ENCODE data around the gene ING1.

Gene ING1

DNA sequence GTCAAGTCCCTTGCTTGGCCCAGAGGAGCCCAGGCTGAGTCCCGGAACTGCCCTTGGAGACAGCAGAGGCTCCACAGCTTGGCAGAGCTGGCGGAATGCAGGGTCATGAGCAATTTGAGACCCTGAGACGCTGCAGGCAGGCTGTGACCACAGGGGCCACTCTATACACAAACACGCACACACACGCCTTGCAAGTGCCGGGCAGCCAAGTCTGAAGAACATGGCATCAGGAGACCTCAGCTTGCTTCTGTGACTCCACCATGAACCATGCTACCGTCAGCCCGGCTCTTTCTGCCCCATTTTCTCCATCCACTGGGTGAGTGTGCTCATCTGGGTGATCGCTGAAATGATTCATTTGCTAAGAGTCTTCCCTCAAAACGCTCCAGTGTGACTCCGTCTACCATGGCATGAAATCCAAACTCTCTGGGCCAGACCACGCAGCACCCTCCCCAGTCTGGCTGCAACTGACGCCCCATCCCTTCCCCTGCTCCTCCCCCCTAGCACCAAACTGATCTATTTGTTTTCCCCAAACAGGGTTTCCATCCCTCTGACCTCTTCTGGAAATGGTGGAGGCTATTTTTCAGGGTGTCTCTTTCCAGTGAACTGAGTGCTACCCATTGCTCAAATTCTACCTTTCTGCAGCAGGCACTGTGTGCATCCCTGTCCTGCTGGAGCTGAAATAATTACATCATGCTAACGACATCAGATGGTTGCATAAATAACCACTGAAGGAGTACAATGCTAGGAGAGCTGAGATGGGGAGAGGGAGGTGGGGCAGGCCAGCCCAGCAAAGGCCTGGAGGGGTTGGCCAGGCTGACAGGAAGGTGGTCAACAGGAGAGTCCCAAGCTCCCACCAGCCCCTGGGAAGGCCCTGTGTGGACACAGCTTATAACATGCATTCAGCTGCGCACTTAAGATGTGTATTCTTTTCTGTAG is 10.6 kb upstream of the ING1 start:
- TF ChIP-seq GATA2 (IDR thresholded peaks at IDR 0.05; ENCODE audit: low read depth, low read length) = no peak
- no peak for TF ChIP-seq GATA3 (IDR thresholded peaks at IDR 0.05; ENCODE audit: low read depth, low read length)

DNA sequence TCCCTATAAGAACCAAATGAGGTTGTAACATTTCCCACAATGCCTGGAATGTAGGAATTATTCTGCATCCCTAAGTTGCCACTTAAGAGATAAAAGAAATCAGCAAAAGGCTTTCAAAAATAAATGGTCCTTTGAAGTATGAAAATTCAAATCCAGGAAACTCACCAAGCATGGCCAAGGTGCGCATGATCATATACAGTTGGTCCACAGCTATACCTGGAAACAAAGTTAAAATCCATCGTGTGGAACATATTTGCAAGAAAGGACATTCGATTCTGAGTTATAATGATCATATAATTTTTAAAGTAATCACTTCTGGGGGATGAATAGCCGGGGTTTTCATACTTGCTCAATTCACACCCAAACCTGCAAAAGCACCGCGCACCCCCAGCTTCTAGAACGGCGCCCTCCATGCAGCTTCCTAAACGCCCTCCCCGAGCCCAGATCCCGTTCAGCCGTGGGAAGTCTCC is 8.1 kb upstream of the ING1 start:
- no peak for TF ChIP-seq GATA3 (IDR thresholded peaks at IDR 0.05; ENCODE audit: low read depth, low read length)
- no peak for TF ChIP-seq GATA2 (IDR thresholded peaks at IDR 0.05; ENCODE audit: low read depth, low read length)

DNA sequence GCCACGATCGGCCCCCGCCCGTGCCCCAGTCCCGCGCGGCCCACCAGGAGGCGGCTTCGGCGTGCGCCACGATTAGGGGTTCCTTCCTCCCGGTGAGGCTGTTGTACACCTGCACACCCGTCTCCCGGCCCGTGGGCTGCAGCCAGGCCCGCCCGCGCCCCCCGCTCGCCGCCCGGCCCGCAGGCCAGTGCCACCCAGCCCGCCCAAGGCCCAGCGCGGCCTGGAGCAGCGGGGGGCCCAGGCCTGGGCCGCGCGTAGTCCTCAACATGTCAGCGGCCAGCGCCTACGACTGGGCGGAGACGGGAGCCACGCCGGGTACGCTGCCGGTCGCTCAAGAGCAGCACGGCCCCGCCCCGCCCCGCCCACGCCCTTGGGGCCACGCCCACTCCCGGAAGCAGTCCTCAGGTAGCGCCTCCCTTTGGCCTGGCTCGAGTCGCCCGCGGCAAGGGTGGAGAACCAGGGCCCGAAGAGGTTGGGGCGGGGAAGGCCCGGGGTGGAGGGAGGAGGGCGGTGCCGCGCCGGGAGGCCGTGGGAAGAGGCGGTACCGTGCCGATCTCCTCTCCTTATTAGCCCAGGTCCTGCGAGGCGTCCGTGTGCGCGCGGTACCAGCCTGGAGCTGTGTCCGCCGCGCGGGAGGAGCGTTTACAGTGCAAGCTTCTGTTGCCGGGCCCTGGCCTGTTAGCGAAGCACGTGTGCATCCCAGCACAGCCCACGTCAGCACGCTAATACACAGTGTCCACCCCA is 7.5 kb upstream of the ING1 start, which contains the start of gene CARS2:
Gene CARS2, minus strand, starts transcription at position 291 of the 744 bp plus-strand sequence. Its CDS starts 23 bp downstream, at position 268.
- TF ChIP-seq GATA2 (IDR thresholded peaks at IDR 0.05; ENCODE audit: low read depth, low read length) = no peak
- TF ChIP-seq GATA3 (IDR thresholded peaks at IDR 0.05; ENCODE audit: low read depth, low read length) = no peak

DNA sequence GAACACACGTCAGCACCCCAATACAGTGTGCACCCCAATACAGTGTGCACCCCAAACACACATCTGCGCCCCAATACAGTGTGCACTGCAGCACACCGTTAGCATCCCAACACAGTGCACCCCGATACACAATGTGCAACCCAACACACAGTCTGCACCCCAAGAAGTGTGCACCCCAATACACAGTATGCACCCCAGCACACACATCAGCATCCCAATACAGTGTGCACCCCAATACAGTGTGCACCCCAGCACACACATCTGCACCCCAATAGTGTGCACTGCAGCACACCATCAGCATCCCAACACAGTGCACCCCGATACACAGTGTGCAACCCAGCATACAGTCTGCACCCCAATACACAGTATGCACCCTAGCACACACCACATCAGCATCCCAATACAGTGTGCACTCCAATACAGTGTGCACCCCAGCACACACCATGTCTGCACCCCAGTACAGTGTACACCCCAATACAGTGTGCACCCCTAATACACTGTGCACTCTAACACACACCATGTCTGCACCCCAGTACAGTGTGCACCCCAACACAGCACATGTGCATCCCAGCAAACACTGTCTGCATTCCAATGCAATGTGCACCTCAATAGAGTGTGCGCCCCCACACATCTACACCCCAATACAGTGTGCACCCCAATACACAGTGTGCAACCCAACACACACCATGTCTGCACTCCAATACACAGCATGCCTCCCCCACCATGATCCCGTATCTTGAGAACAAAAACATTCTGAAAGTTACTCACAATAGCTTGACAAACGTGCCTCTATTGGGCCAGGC is 6.7 kb upstream of the ING1 start:
- TF ChIP-seq GATA2 (IDR thresholded peaks at IDR 0.05; ENCODE audit: low read depth, low read length) = no peak
- TF ChIP-seq GATA3 (IDR thresholded peaks at IDR 0.05; ENCODE audit: low read depth, low read length) = no peak

DNA sequence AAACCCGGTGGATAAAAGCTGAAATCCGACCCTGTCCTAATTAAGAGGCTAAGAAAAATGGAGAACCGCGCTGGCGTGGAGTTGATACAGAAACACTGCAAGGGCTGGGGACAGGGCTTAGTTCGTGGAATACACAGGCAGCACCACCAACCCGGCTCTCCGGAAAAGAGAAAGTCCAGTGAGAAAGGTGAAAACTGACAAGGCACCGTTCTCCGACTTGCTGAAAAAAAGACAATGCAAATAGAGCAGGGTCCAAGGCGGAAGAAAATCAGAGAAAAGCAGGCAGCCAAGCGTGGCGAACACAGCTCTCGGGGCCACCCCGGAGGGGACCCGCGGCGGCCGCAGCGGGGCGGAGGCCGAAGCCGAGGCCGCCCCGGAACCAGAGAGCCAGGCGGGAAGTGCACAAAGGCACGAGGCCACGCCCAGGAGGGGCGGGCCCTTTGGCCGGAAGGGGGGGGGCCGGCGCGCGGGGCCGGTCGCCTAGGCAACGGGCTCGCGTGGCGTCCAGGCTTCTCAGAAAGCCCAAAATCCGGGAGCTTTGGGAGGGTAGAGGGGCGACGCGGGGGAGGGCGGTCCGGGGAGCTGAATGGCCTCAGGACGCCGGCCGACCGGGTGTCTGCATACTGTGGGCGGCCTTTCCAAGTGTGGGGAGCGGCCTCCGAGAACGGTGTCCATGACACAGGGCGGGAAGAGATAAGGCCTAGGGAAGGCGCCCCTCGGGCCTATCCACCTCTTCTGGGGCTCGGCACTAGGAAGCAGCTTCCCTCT is 1.2 kb upstream of the ING1 start:
- TF ChIP-seq GATA3 (IDR thresholded peaks at IDR 0.05; ENCODE audit: low read depth, low read length) = no peak
- no peak; the same call in 1 of the 2 replicates for TF ChIP-seq GATA2 (IDR thresholded peaks at IDR 0.05; ENCODE audit: low read depth, low read length)

DNA sequence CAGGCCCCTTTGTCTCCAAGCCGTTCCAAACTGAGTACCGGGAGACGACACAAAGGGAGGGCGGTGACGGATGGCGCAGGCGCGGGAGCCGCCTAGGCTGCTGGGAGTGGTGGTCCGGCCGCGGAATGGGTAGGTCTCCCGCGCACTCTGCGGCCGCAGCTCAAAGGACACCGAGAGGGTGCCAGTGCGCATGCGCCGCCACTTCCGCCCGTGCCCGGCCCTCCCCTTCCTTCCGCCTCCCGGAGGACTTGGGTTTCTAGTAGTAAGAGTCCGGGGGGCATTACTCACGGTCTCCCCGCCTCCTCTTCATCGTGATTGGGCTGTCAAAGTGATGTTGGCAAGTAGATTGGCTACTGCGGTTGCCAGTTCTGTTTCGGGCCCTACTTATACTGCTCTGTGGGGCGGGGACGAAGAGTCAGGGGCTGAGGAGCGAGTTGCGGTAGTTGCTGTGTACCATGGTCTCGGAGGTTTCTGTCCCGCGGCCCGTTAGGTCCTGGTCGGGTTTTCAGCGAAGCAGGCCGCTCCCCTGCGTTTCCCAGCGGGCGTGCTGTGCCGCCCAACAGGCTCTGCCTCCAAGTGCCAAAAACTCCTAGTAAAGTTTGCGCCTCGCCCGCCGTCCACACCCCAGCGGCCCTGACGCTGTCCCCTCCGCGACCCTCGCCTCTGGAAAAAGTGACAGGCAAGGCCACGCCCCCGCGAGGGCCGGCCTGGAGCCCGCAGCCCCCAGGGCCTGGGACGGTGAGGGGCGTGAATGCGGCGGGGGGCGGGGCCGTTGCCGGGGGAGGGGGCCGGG is 455 bp upstream of the ING1 start:
- TF ChIP-seq GATA3 (IDR thresholded peaks at IDR 0.05; ENCODE audit: low read depth, low read length) (no peak), GATA2 (IDR thresholded peaks at IDR 0.05; ENCODE audit: low read depth, low read length) (no peak)

DNA sequence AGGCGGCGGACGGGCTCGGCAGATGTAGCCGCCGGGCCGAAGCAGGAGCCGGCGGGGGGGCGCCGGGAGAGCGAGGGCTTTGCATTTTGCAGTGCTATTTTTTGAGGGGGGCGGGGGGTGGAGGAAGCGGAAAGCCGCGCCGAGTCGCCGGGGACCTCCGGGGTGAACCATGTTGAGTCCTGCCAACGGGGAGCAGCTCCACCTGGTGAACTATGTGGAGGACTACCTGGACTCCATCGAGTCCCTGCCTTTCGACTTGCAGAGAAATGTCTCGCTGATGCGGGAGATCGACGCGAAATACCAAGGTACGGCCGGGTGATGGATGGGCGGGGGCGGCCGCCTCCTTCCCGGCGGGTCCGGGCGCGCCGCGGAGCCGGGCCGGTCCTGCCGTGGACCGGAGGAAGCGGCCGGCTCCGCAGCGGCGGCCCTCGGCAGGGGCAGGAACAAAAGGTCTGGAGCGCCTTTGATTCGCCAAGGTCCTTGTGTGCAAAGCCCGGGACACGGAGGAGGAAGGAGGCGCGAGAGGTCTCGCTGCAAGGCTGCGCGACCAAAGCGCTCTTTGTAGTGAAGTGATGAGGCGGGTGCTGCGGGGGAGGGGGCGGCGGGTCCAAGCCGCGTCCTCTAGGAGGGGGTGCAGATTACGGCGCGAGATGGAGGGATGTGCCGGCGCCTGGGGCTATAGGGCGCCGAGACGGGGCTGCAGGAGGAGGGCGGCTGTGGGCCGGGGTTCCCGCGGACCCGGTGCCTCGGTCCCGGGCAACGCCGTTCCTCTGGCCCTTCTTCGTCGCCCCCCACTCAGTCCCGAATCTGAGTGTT is 689 bp downstream of the ING1 start:
- no peak for TF ChIP-seq GATA2 (IDR thresholded peaks at IDR 0.05; ENCODE audit: low read depth, low read length)
- TF ChIP-seq GATA3 (IDR thresholded peaks at IDR 0.05; ENCODE audit: low read depth, low read length) = no peak

DNA sequence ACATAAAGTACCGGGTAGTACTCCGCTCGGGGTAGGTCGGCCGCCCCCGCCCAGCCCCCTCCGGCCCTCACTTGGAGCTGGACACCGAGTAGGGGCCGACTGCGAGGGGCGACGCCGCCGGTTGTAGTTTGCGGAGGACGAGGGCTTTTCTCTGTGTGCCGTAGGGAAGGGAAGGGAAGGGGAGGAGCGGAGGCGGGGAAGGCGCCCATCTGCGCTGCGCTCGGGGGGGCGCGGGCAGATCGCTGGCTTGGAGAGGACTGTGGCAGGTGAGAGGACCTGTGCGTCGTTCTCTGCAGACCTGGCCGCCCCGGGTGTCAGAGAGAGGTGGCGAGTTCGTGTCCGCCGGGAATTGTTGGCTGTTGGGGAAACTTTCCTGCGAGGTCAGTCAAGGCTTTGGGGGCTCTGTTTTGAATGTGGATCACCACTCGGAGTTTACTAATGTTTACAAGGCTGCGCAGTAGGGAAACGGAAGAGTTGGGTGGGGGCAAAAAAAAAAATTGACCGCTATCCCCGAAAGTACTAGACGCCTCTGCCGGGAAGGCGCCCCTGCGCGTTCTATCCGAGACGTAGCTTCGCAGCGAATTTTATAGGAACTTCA is 1.4 kb downstream of the ING1 start:
- TF ChIP-seq GATA2 (IDR thresholded peaks at IDR 0.05; ENCODE audit: low read depth, low read length) = no peak
- TF ChIP-seq GATA3 (IDR thresholded peaks at IDR 0.05; ENCODE audit: low read depth, low read length) = no peak

DNA sequence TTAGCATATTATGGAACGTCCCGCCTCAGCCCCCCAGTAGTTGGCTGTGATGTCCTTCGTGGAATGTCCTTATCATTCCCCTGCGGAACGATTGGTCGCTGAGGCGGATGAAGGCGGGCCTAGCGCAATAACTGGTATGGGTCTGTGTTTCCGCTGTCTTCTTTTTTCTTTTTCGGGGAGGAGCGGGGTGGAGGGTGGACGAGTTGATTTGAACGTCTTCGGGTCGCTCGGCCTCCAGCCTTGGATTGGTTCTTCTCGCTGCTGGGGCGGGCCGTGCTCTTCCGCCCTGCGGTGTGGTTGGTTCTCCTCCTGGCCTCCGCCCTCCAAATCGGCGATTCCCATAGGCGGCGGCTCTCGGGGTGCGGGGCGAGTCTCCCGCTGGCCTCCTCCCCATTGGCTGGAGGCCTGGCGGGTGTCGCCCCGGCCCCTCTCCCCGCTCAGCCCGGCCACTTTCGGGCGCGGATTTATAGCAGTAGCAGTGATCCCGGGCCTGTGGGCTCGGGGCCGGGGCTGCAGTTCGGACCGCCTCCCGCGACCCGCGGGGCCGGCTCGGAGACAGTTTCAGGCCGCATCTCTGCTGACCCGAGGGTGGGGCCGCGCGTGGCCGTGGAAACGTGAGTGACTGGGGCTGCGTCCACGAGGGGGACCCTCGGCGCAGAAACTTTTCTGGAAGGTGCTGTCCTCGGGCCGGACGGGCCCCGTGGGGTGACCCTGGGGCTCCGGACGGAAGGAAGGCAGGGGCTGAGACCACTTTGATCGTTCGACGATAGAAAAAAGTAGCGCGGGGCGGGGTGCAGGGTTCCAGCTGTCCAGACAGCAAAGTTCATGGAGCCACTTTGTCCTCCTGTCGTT is 2.1 kb downstream of the ING1 start:
- no peak for TF ChIP-seq GATA2 (IDR thresholded peaks at IDR 0.05; ENCODE audit: low read depth, low read length)
- TF ChIP-seq GATA3 (IDR thresholded peaks at IDR 0.05; ENCODE audit: low read depth, low read length) = no peak

DNA sequence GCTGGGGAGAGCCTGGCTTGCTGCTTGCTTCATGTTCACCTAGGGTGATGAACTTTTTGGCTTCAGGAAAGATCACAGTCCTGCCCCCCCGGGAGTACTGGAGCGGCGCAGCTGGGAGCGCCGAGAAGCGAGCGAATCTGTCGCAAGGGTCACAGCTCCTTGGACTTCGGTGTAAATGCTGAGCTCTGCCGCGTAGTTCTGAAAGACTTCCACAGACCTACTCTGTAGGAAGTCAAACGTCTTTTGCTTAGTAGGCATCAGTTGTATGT is 2.7 kb downstream of the ING1 start:
- TF ChIP-seq GATA2 (IDR thresholded peaks at IDR 0.05; ENCODE audit: low read depth, low read length) (no peak), GATA3 (IDR thresholded peaks at IDR 0.05; ENCODE audit: low read depth, low read length) (no peak)

Data from SH-SY5Y (cell line).